Heart right ventricle (tissue), 16 donors: ENCODE measurements around the gene MFAP2. TPM values are rescaled to one million over a fixed set of nuclear protein-coding genes. Genes with fewer than 3 reads are reported as not detected.

ENCODE experiments used
- ATAC-seq, 8 donors: fragments of 200-7000 bp; cut with Tn5 transposase; one replicate each; pipeline ENCODE4 v1.9.1; 2020; ENCODE audit warnings: mild to moderate bottlenecking in 8 of 8, moderate library complexity in 8 of 8, moderate number of reproducible peaks in 1 of 8
- DNase-seq, 2 donors: peaks; one replicate each; pipeline ENCODE4 v3.0.0-alpha.2; 2020
- H3K27ac ChIP-seq, 10 donors: fragments of 200-600 bp; sonication (generic) in 2 of 10; one replicate each; pipeline versions ENCODE4 v1.5.0 to v1.8.0; 2020 to 2022; ENCODE audit warnings: mild to moderate bottlenecking in 3 of 10
- H3K27me3 ChIP-seq, 7 donors: fragments of 200-600 bp; one replicate each; pipeline ENCODE4 v1.8.0; 2021 to 2022; ENCODE audit warnings: mild to moderate bottlenecking in 2 of 7
- H3K36me3 ChIP-seq, 9 donors: fragments of 200-600 bp; sonication (generic) in 1 of 9; one replicate each; pipeline versions ENCODE4 v1.5.0 to v1.8.0; 2020 to 2022; ENCODE audit warnings: mild to moderate bottlenecking in 2 of 9
- H3K4me1 ChIP-seq, 9 donors: fragments of 200-600 bp; sonication (generic) in 1 of 9; one replicate each; pipeline versions ENCODE4 v1.5.0 to v1.8.0; 2020 to 2022; ENCODE audit warnings: mild to moderate bottlenecking in 4 of 9
- H3K4me3 ChIP-seq, 10 donors: fragments of 200-600 bp; sonication (generic) in 2 of 10; one replicate each; pipeline versions ENCODE4 v1.5.0 to v1.8.0; 2020 to 2022; ENCODE audit warnings: mild to moderate bottlenecking in 7 of 10, moderate library complexity in 2 of 10
- H3K9me3 ChIP-seq, 11 donors: fragments of 200-600 bp in 10 of 11; sonication (generic) in 2 of 11; one replicate each; pipeline versions ENCODE4 v1.5.0 to v1.8.0; 2013 to 2022; ENCODE audit warnings: mild to moderate bottlenecking in 2 of 11, control low read depth in 1 of 11, moderate library complexity in 1 of 11
- WGBS, 2 donors: extraction: QIAGEN DNeasy Blood & Tissue Kit; methylation state at CpG; one replicate each; pipeline ENCODE4 v1.1.7; 2013; ENCODE audit warnings: inconsistent platforms in 1 of 2; 5-methylcytosine and 5-hydroxymethylcytosine counted together
- intact Hi-C, 10 donors: fragments of 100-400 bp; cut with DNase I; formaldehyde crosslinking; loops; one replicate each; pipeline versions ENCODE4 v1.11.1 to v1.14.2; 2022
- polyA plus RNA-seq, 2 donors: library from polyadenylated mRNA; stranded (reverse); fragments of 200-250 nt; gene quantifications; one replicate each; pipeline ENCODE4 v1.2.3, GENCODE V29; 2013
- total RNA-seq, 10 donors: library from RNA; stranded (reverse); fragmentation: NEBNext Ultra II Directional in 3 of 10; extraction: Animal tissue kit (Norgen Biotek cat#: 25700) in 3 of 10; gene quantifications; one replicate each; pipeline versions ENCODE4 v1.2.1 to v1.2.4, GENCODE V29; 2021 to 2023
- TF ChIP-seq, protein P1 (sequence below), 9 donors: fragments of 200-600 bp; sonication (generic) in 2 of 9; IDR thresholded peaks; one replicate each; pipeline versions ENCODE4 v1.5.0 to v1.8.0; 2021 to 2022; ENCODE audit warnings: antibody characterized with exemption in 9 of 9, mild to moderate bottlenecking in 5 of 9, moderate library complexity in 1 of 9
- donor health status: Arrhythmogenic right ventricular cardiomyopathy.
- donor health status: ischemic (EF 13 %, LVEDD 7.1; RV severe dilation, severe dysfunction).
- donor health status: healthy with polysubstance abuse.
- donor health status: DM: no; HTN: yes; CAD: no.
- donor health status: DM: no; HTN: no; CAD: no.
- donor health status: ischemic (EF 25% LVEDD 6.9; RV normal size, moderate dysfunction).
- donor health status: ischemic (EF 25% LVEDD 5.7; RV mildly dilated, moderate dysfunction).
- donor health status: healthy.
- donor health status: DM: yes; HTN: yes; CAD: no.
- donor health status: Ischemic cardiomyopathy.
- donor health status: ischemic (EF 35%, LVEDD 5.7; RV mildly dilated, moderate dysfunction).
- donor health status: nonischemic (EF 11% LVEDD 7.7; RV severe dilation, severe dysfunction).
- donor health status: DM: yes; HTN: yes; CAD: no.
- donor health status: PGD.
- donor health status: ischemic (EF 29% LVEDD 5.4; RV normal size, mild dysfunction).
- donor health status: nonischemic (EF 23%, LVEDD 6.1; RV moderate dilation, normal function).

The MFAP2 gene
- total and polyA plus RNA-seq, 12 donors = 1.3 to 10.5 (median 2.5) TPM

DNA sequence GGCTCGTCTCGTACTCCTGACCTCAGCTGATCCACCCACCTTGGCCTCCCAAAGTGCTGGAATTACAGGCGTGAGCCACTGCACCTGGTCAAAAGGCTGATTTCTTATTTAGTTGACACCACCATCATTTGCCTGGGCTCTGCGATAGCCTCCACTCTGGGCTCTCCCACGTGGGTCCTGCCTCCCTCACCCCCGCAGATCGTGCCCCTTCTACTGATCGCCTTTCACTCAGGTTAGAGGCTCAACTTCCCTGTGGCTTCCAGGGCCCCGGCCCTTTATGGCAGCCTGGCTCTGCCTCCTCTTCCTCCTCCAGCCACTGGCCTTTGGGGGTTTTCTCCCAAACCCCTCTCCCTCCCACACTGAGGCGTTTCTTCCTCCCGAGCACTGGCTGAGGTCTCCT is 2.5 kb upstream of the MFAP2 start:
- no peak for DNase-seq
- TF ChIP-seq, protein P1, sequence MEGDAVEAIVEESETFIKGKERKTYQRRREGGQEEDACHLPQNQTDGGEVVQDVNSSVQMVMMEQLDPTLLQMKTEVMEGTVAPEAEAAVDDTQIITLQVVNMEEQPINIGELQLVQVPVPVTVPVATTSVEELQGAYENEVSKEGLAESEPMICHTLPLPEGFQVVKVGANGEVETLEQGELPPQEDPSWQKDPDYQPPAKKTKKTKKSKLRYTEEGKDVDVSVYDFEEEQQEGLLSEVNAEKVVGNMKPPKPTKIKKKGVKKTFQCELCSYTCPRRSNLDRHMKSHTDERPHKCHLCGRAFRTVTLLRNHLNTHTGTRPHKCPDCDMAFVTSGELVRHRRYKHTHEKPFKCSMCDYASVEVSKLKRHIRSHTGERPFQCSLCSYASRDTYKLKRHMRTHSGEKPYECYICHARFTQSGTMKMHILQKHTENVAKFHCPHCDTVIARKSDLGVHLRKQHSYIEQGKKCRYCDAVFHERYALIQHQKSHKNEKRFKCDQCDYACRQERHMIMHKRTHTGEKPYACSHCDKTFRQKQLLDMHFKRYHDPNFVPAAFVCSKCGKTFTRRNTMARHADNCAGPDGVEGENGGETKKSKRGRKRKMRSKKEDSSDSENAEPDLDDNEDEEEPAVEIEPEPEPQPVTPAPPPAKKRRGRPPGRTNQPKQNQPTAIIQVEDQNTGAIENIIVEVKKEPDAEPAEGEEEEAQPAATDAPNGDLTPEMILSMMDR (IDR thresholded peaks at IDR 0.05) = no peak
- Histone ChIP-seq H3K36me3 (peaks cover 0 to 25% (median 9%) of the 10 kb centered on the region in 9 donors), H3K9me3 (no peaks in the 10 kb centered on the region), H3K27me3 (peaks cover 0 to 36% (median 9%) of the 10 kb centered on the region in 7 donors), H3K4me1 (peaks cover 9 to 33% (median 19%) of the 10 kb centered on the region in 9 donors), H3K4me3 (no peak overlapping the region), H3K27ac (no peak overlapping the region)
- no peak for ATAC-seq
- 79 to 85% methylated on average over 11 of the region's 11 CpGs for WGBS, 2 donors
- intact Hi-C loops = no loop called here

DNA sequence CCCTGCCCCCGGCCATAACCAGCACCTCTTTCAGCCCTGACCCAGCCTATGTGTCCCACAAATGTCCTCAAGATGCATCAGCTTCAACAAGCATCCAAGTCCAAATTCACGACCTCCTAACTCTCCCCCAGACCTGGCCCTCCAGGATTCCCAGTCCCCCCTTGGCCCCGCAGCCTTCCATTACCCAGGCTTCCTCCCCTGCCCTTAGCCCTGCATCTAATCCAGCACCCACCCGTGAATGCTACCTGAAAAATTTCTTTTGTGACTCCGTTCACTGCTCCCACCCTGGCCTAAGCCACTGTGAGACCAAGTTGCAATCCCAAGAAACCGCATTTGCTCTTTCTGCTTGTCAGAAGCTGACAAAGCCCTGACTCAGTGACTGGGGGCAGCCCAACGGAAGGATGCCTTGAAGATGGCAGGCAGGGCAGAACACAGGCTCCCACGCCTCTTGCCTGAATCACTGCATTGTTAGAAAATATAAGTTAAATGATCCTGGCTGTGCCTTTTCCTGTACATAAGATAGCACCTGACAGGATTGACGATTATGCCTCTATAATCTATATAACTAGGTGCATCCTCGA is 939 bp upstream of the MFAP2 start:
- DNase-seq = no peak
- Histone ChIP-seq H3K9me3 (no peaks in the 10 kb centered on the region), H3K27ac (peak overlapping the region in 1 of 10 donors; percentile 69), H3K36me3 (peaks cover 0 to 10% (median 0%) of the 10 kb centered on the region in 9 donors), H3K4me1 (peaks cover 9 to 33% (median 19%) of the 10 kb centered on the region in 9 donors), H3K27me3 (peaks cover 0 to 36% (median 9%) of the 10 kb centered on the region in 7 donors), H3K4me3 (no peak overlapping the region)
- intact Hi-C loops = no loop called here
- WGBS, 2 donors = 87 to 94% methylated on average over 10 of the region's 10 CpGs
- ATAC-seq = no peak
- TF ChIP-seq, protein P1 (IDR thresholded peaks at IDR 0.05) = no peak

DNA sequence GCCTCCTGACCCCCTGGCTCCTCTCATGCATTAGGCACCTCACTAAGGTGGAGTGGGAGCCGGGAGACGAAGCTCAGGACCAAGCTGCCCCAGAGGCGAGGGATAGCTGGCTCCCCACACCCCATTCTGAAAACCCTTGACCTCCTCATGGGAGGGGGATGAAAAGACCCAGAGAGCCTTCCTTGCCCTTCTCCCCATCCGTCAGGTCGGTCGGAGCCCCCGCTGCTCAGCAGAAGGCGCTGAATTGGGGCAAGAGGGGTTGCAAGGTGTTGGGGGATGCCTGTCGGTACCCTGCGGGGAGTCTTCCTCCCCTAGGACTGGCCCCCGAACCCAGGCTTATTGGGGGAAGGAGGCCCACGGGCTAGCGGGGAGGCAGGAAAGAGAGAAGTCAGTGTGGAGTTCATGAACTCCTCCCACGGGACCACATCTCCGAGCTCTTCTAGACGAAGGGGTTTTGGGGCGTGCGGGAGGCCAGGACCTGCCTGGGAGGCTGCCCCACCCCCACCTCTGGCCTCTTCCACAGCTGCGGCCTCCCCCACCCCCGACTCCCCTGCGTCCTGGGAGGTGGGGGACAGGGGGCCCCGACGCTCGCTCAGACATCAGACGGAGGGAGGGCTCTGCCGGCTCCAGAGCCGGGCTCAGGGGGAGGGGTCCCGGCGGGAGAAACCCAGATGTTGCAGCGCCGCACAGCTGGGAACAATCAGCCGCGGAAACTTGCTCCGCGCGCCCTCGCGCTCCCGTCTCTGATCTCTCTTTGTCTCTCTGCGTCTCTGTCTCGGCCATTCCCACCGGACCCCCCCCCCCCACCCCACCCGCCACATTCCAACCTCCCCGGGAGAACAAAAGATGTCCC is 719 bp downstream of the MFAP2 start:
- H3K27me3 ChIP-seq = peaks cover 0 to 36% (median 9%) of the 10 kb centered on the region in 7 donors
- no peaks in the 10 kb centered on the region for H3K9me3 ChIP-seq
- intact Hi-C loops = no loop called here
- DNase-seq (peak in 1 of 2 donors; percentile 44), ATAC-seq (peak in 4 of 8 donors; percentile 19 to 38 (median 29))
- TF ChIP-seq, protein P1 (IDR thresholded peaks at IDR 0.05) = no peak
- WGBS, 2 donors = 16 to 18% methylated on average over 43 to 44 of the region's 44 CpGs
- H3K36me3 ChIP-seq = no peaks in the 10 kb centered on the region
- peak overlapping the region in 7 of 10 donors; percentile 32 to 72 (median 52) for H3K27ac ChIP-seq
- peak overlapping the region; percentile 2 to 53 (median 48) for H3K4me3 ChIP-seq
- H3K4me1 ChIP-seq = peaks cover 9 to 29% (median 19%) of the 10 kb centered on the region in 9 donors
